SK-N-SH (cell line): ENCODE data around the gene CLCN2. TPM values are rescaled to one million over a fixed set of nuclear protein-coding genes. Genes with fewer than 3 reads are reported as not detected.

Experiments
- CTCF ChIA-PET: fragments of 300-600, 350-600 bp; formaldehyde crosslinking; extraction: SDS; loops from one replicate; lab custom pipeline; 2021; lab: Yijun Ruan, JAX
- POLR2A ChIA-PET: fragments of 350-600 bp; sonication (Branson Sonifier 250); formaldehyde crosslinking; extraction: SDS; loops from one replicate; lab custom pipeline; 2020; ENCODE audit warnings: antibody characterized with exemption, inconsistent platforms; lab: Yijun Ruan, JAX
- DNase-seq: peaks from one replicate; pipeline ENCODE4 v3.0.0; 2012
- H2AFZ ChIP-seq: fragments of 200-600 bp; sonication (generic); 2 replicates; pipeline ENCODE4 v1.8.1; 2016; ENCODE audit warnings: antibody characterized with exemption, mild to moderate bottlenecking, low read depth
- H3F3A ChIP-seq: fragments of 200-600 bp; sonication (generic); replicated peaks from 2 replicates; pipeline ENCODE3; 2016; ENCODE audit warnings: antibody characterized with exemption, mild to moderate bottlenecking; ENCODE audit not compliant: insufficient read depth
- H3K27ac ChIP-seq, 2 experiments: fragments of 200-500 bp in 1 of 2; fragments of 200-600 bp in 1 of 2; sonication (Bioruptor generic) in 1 of 2; sonication (generic), shearing (Covaris generic) in 1 of 2; 2 replicates each; pipeline versions ENCODE4 v1.5.1 to v1.6.1; 2014 to 2016; ENCODE audit warnings: low read depth in 2 of 2, inconsistent platforms in 1 of 2, low read length in 1 of 2, mild to moderate bottlenecking in 1 of 2, mixed read lengths in 1 of 2
- H3K27me3 ChIP-seq: fragments of 200-600 bp; sonication (generic), shearing (Covaris generic); 2 replicates; pipeline ENCODE4 v1.6.1; 2016; ENCODE audit warnings: mixed run types; ENCODE audit not compliant: insufficient read depth
- H3K36me3 ChIP-seq, 2 experiments: fragments of 200-500 bp in 1 of 2; fragments of 200-600 bp in 1 of 2; sonication (Bioruptor generic) in 1 of 2; sonication (generic) in 1 of 2; replicated peaks in 1 of 2; 2 replicates each; pipeline versions ENCODE3 to v1.5.1; 2014 to 2016; ENCODE audit warnings: low read length in 1 of 2, mild to moderate bottlenecking in 1 of 2; ENCODE audit not compliant: insufficient read depth in 2 of 2, control insufficient read depth in 1 of 2
- H3K4me1 ChIP-seq, 2 experiments: fragments of 200-500 bp in 1 of 2; fragments of 200-600 bp in 1 of 2; sonication (Bioruptor generic) in 1 of 2; sonication (generic), shearing (Covaris generic) in 1 of 2; 2 replicates each; pipeline versions ENCODE4 v1.5.1 to v1.6.1; 2014 to 2016; ENCODE audit warnings: low read depth in 1 of 2, low read length in 1 of 2, mixed run types in 1 of 2; ENCODE audit not compliant: insufficient read depth in 2 of 2, control insufficient read depth in 1 of 2
- H3K4me2 ChIP-seq: fragments of 200-600 bp; sonication (generic), shearing (Covaris generic); 2 replicates; pipeline ENCODE4 v1.6.1; 2017; ENCODE audit warnings: mixed run types
- H3K4me3 ChIP-seq, 2 experiments: fragments of 200-500 bp in 1 of 2; fragments of 200-600 bp in 1 of 2; sonication (Bioruptor generic) in 1 of 2; sonication (generic), shearing (Covaris generic) in 1 of 2; 2 replicates each; pipeline versions ENCODE4 v1.5.1 to v1.8.1; 2014 to 2016; ENCODE audit warnings: low read depth in 2 of 2, inconsistent platforms in 1 of 2, low read length in 1 of 2, mild to moderate bottlenecking in 1 of 2, mixed read lengths in 1 of 2, moderate library complexity in 1 of 2
- H3K79me2 ChIP-seq: fragments of 200-600 bp; sonication (generic); 2 replicates; pipeline ENCODE4 v1.8.1; 2017; ENCODE audit warnings: mild to moderate bottlenecking; ENCODE audit not compliant: insufficient read depth
- H3K9ac ChIP-seq: fragments of 200-600 bp; sonication (generic); 2 replicates; pipeline ENCODE4 v1.6.1; 2017; ENCODE audit warnings: mixed run types
- H3K9me2 ChIP-seq: fragments of 200-600 bp; sonication (generic); 2 replicates; pipeline ENCODE4 v1.6.1; 2017; ENCODE audit warnings: mixed run types
- H3K9me3 ChIP-seq: fragments of 200-600 bp; sonication (generic); 2 replicates; pipeline ENCODE4 v1.6.1; 2017; ENCODE audit warnings: mixed run types, mild to moderate bottlenecking, moderate library complexity
- H4K20me1 ChIP-seq: fragments of 200-600 bp; sonication (generic); 2 replicates; pipeline ENCODE4 v1.6.1; 2017; ENCODE audit warnings: mild to moderate bottlenecking, mixed run types; ENCODE audit not compliant: insufficient read depth
- CTCF ChIP-seq: fragments of 200-600 bp; sonication (generic); IDR thresholded peaks from 2 replicates; pipeline ENCODE4 v1.6.1; 2017; ENCODE audit warnings: antibody characterized with exemption, mild to moderate bottlenecking, moderate library complexity
- ELF1 ChIP-seq: IDR thresholded peaks from 2 replicates; pipeline ENCODE4 v1.4.0; 2012
- EP300 ChIP-seq, 2 experiments: IDR thresholded peaks; 2 replicates each; pipeline versions ENCODE4 v1.4.0 to v1.6.1; 2012; ENCODE audit warnings: borderline replicate concordance in 1 of 2, low read depth in 1 of 2, low read length in 1 of 2
- EZH2phosphoT487 ChIP-seq: fragments of 200-600 bp; sonication (generic); IDR thresholded peaks from 2 replicates; pipeline ENCODE4 v1.6.1; 2017; ENCODE audit warnings: low read depth, mixed run types, mild to moderate bottlenecking, antibody characterized with exemption, moderate library complexity, borderline replicate concordance
- GABPA ChIP-seq: IDR thresholded peaks from 2 replicates; pipeline ENCODE4 v1.4.0; 2012; ENCODE audit warnings: low read depth, mild to moderate bottlenecking
- IRF3 ChIP-seq: fragments of 150-350 bp; IDR thresholded peaks from 2 replicates; pipeline ENCODE4 v1.6.1; 2016; ENCODE audit warnings: mild to moderate bottlenecking, low read depth, low read length
- JUND ChIP-seq: IDR thresholded peaks from 2 replicates; pipeline ENCODE4 v1.4.0; 2012
- MEF2A ChIP-seq: IDR thresholded peaks from 2 replicates; pipeline ENCODE4 v1.4.0; 2012; ENCODE audit warnings: low read depth, borderline replicate concordance
- MXI1 ChIP-seq: IDR thresholded peaks from 2 replicates; pipeline ENCODE4 v1.6.1; 2012; ENCODE audit warnings: mild to moderate bottlenecking, low read depth, low read length, improper control_type of control experiment
- NFIC ChIP-seq: IDR thresholded peaks from 2 replicates; pipeline ENCODE4 v1.4.0; 2012; ENCODE audit warnings: borderline replicate concordance
- PBX3 ChIP-seq: IDR thresholded peaks from 2 replicates; pipeline ENCODE4; 2012
- RCOR1 ChIP-seq: fragments of 150-350 bp; IDR thresholded peaks from 2 replicates; pipeline ENCODE4 v1.6.1; 2017; ENCODE audit warnings: antibody characterized with exemption, low read length
- RXRA ChIP-seq: IDR thresholded peaks from 2 replicates; pipeline ENCODE4 v1.4.0; 2012; ENCODE audit warnings: low read depth, mild to moderate bottlenecking, borderline replicate concordance
- SMC3 ChIP-seq: IDR thresholded peaks from 2 replicates; pipeline ENCODE4 v1.6.1; 2012; ENCODE audit warnings: low read depth, low read length, improper control_type of control experiment
- TCF12 ChIP-seq: IDR thresholded peaks from 2 replicates; pipeline ENCODE4 v1.4.0; 2012
- TEAD4 ChIP-seq: IDR thresholded peaks from 2 replicates; pipeline ENCODE4 v1.4.0; 2012; ENCODE audit warnings: mild to moderate bottlenecking, borderline replicate concordance; ENCODE audit not compliant: insufficient read depth
- USF1 ChIP-seq: IDR thresholded peaks from 2 replicates; pipeline ENCODE4 v1.4.0; 2012; ENCODE audit warnings: low read depth, borderline replicate concordance
- USF2 ChIP-seq: fragments of 150-350 bp; IDR thresholded peaks from 2 replicates; pipeline ENCODE4 v1.6.1; 2017; ENCODE audit warnings: antibody characterized with exemption, low read length, low read depth, borderline replicate concordance
- YY1 ChIP-seq: IDR thresholded peaks from 2 replicates; pipeline ENCODE4 v1.4.0; 2012; ENCODE audit warnings: low read depth, mild to moderate bottlenecking
- ZBTB33 ChIP-seq: IDR thresholded peaks from 2 replicates; pipeline ENCODE4 v1.4.0; 2012; ENCODE audit warnings: low read depth, borderline replicate concordance
- WGBS: methylation state at CpG from one replicate; pipeline ENCODE4 v1.1.6; 2017; ENCODE audit warnings: low lambda C conversion rate; 5-methylcytosine and 5-hydroxymethylcytosine counted together
- polyA plus RNA-seq, 3 experiments: library from polyadenylated mRNA; depleted of rRNA; stranded (reverse); fragments of >200 nt; gene quantifications; 2 replicates each; pipeline ENCODE4 v1.2.3, GENCODE V29; 2012

The CLCN2 gene
- polyA plus RNA-seq, 1 of the 3 experiments (the other 2 are of a cell fraction), result 9.1 TPM

- Histone ChIP-seq H3K4me1 (peaks cover 10 to 18% of the 10 kb centered on the region in 2 experiments; a peak in 2 of 4 replicates), H3K27me3 (no peaks in the 10 kb centered on the region), H3F3A (peaks cover 10% of the 10 kb centered on the region), H2AFZ (no peak overlapping the region), H3K9ac (no peak overlapping the region), H3K36me3 (peaks cover 6 to 21% of the 10 kb centered on the region in 2 experiments), H3K9me3 (no peaks in the 10 kb centered on the region), H3K27ac (no peak overlapping the region), H3K9me2 (no peaks in the 10 kb centered on the region), H4K20me1 (peaks cover 9% of the 10 kb centered on the region; the same call in 1 of the 2 replicates), H3K4me3 (no peak overlapping the region), H3K79me2 (peaks cover 31% of the 10 kb centered on the region), H3K4me2 (no peak overlapping the region)
- 94% methylated on average over 9 of the region's 9 CpGs for WGBS
- ChIA-PET CTCF (interaction anchor here (0.8 to 1.5 kb wide), 8 partner anchors 9 to 184 kb away, joined by 3 to 6 read pairs (median 4); partner anchors contain the start of gene EEF1AKMT4), POLR2A (interaction anchor here (1.1 kb wide), 1 partner anchor 22 kb away, joined by 3 read pairs; the partner anchor contains the start of gene FAM131A)
- TF ChIP-seq RCOR1 (no peak), EP300 (IDR thresholded peaks at IDR 0.05; ENCODE audit: borderline replicate concordance in 1 of 2, low read depth in 1 of 2, low read length in 1 of 2) (no peak), NFIC (no peak), RXRA (no peak), MXI1 (no peak), EZH2phosphoT487 (no peak), SMC3 (no peak), ELF1 (no peak), GABPA (no peak), USF2 (no peak), PBX3 (no peak), ZBTB33 (no peak), JUND (no peak), TCF12 (no peak), YY1 (no peak), USF1 (no peak), CTCF (no peak), TEAD4 (no peak), MEF2A (no peak), IRF3 (no peak)
- DNase-seq, result no peak
Observed at GRCh38 chr3:184359610-184360009, 1.8 kb downstream of the CLCN2 start.
